Ovary (tissue), 9 donors: Measurements from ENCODE around the gene KCNE5. TPM values are rescaled to one million over a fixed set of nuclear protein-coding genes. Genes with fewer than 3 reads are reported as not detected.
"Not testable (repeated sequence)": the region's sequence is repeated elsewhere in the genome, so short reads cannot be mapped to it uniquely, and the experiment has no call there.

Source experiments
- DNase-seq, 5 donors: peaks; one replicate each; pipeline ENCODE4 v3.0.0-alpha.2; 2019 to 2020
- H3K27ac ChIP-seq, 2 donors: fragments of 200-600 bp; one replicate each; pipeline versions ENCODE4 v1.5.1 to v1.8.0; 2019 to 2022
- H3K27me3 ChIP-seq: fragments of 200-600 bp; one replicate; pipeline ENCODE4 v1.8.0; 2022
- H3K36me3 ChIP-seq: fragments of 200-600 bp; sonication (generic); one replicate; pipeline ENCODE4 v1.5.1; 2019
- H3K4me1 ChIP-seq: one replicate; pipeline ENCODE4 v1.8.1; 2013; ENCODE audit warnings: mild to moderate bottlenecking, moderate library complexity; ENCODE audit not compliant: insufficient read depth
- H3K4me3 ChIP-seq: fragments of 200-600 bp; sonication (generic); one replicate; pipeline ENCODE4 v1.5.1; 2017
- H3K9me3 ChIP-seq, 2 donors: fragments of 200-600 bp in 1 of 2; sonication (generic) in 1 of 2; one replicate each; pipeline versions ENCODE4 v1.5.1 to v1.8.1; 2013 to 2019; ENCODE audit warnings: mild to moderate bottlenecking in 1 of 2, moderate library complexity in 1 of 2
- EP300 ChIP-seq: sonication (generic); formaldehyde crosslinking; IDR thresholded peaks from one replicate; pipeline ENCODE4 v1.6.1; 2017; ENCODE audit warnings: antibody characterized with exemption
- POLR2A ChIP-seq: fragments of 450-650 bp; IDR thresholded peaks from one replicate; pipeline ENCODE4 v1.6.1; 2017; ENCODE audit warnings: antibody characterized with exemption, mild to moderate bottlenecking, moderate library complexity
- WGBS, 3 donors: extraction: QIAGEN DNeasy Blood & Tissue Kit in 1 of 3; methylation state at CpG; one replicate each; pipeline versions ENCODE4 v1.1.5 to v1.1.7; 2013 to 2017; 5-methylcytosine and 5-hydroxymethylcytosine counted together
- intact Hi-C, 4 donors: fragments of 100-400 bp; cut with DNase I; formaldehyde crosslinking; loops; one replicate each; pipeline versions ENCODE4 v1.11.0 to v1.15.1; 2022 to 2023
- polyA plus RNA-seq, 2 donors: library from polyadenylated mRNA; stranded (reverse); fragments of 200-250 nt in 1 of 2; fragments of 350-450 nt in 1 of 2; fragmentation: Illumina TruSeq in 1 of 2; extraction: RNeasy Lipid Tissue Mini Kit (QIAGEN cat#74804) in 1 of 2; gene quantifications; one replicate each; pipeline ENCODE4 v1.2.3, GENCODE V29; 2013 to 2014
- total RNA-seq, 7 donors: library from RNA; depleted of rRNA in 2 of 7; stranded (reverse); fragments of >200 nt in 2 of 7; fragmentation: NEBNext Ultra II Directional in 3 of 7; extraction: Animal tissue kit (Norgen Biotek cat#: 25700) in 3 of 7; gene quantifications; one replicate each; pipeline versions ENCODE4 v1.1.0 to v1.2.4, GENCODE V29; 2016 to 2023
- TF ChIP-seq, protein P1 (sequence below), 3 donors: fragments of 450-650 bp in 2 of 3; fragments of 200-600 bp in 1 of 3; IDR thresholded peaks; one replicate each; pipeline versions ENCODE4 v1.5.1 to v1.8.0; 2016 to 2022; ENCODE audit warnings: antibody characterized with exemption in 3 of 3, mild to moderate bottlenecking in 1 of 3
- donor health status: DM: no; HTN: no; CAD: no; lungs with moderate emphysema.
- donor health status: DM: no; HTN: no; CAD: no.
- donor health status: Bipolar disorder and iron deficiency.
- donor health status: DM: yes; HTN: yes; CAD: no.
- donor health status: DM: no; HTN: no; CAD: no.
- donor health status: DM: yes; HTN: yes; CAD: no.

The KCNE5 gene
- total and polyA plus RNA-seq, 9 donors, result 0.30 to 1.4 (median 0.63) TPM; not detected in 1

GRCh38 chrX:109654516-109655109 is 29.6 kb upstream of the KCNE5 start:
- Histone ChIP-seq H3K27ac (no peak overlapping the region), H3K4me1 (no peaks in the 10 kb centered on the region), H3K36me3 (no peaks in the 10 kb centered on the region), H3K27me3 (no peaks in the 10 kb centered on the region), H3K9me3 (no peaks in the 10 kb centered on the region), H3K4me3 (no peak overlapping the region)
- intact Hi-C loops, result no loop called here
- DNase-seq, result no peak
- TF ChIP-seq, protein P1, sequence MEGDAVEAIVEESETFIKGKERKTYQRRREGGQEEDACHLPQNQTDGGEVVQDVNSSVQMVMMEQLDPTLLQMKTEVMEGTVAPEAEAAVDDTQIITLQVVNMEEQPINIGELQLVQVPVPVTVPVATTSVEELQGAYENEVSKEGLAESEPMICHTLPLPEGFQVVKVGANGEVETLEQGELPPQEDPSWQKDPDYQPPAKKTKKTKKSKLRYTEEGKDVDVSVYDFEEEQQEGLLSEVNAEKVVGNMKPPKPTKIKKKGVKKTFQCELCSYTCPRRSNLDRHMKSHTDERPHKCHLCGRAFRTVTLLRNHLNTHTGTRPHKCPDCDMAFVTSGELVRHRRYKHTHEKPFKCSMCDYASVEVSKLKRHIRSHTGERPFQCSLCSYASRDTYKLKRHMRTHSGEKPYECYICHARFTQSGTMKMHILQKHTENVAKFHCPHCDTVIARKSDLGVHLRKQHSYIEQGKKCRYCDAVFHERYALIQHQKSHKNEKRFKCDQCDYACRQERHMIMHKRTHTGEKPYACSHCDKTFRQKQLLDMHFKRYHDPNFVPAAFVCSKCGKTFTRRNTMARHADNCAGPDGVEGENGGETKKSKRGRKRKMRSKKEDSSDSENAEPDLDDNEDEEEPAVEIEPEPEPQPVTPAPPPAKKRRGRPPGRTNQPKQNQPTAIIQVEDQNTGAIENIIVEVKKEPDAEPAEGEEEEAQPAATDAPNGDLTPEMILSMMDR (IDR thresholded peaks at IDR 0.05), result no peak
- no peak for TF ChIP-seq POLR2A
- no peak for TF ChIP-seq EP300
- WGBS, 3 donors, result 66 to 71% (median 68%) methylated on average over 5 of the region's 5 CpGs

GRCh38 chrX:109644671-109645070 is 19.7 kb upstream of the KCNE5 start:
- intact Hi-C loops, H3K27me3 ChIP-seq, H3K27ac ChIP-seq, H3K9me3 ChIP-seq, DNase-seq, H3K4me1 ChIP-seq, H3K4me3 ChIP-seq, H3K36me3 ChIP-seq: not testable (repeated sequence)
- WGBS, 3 donors, result 89 to 92% (median 92%) methylated on average over 18 to 19 of the region's 19 CpGs

DNA sequence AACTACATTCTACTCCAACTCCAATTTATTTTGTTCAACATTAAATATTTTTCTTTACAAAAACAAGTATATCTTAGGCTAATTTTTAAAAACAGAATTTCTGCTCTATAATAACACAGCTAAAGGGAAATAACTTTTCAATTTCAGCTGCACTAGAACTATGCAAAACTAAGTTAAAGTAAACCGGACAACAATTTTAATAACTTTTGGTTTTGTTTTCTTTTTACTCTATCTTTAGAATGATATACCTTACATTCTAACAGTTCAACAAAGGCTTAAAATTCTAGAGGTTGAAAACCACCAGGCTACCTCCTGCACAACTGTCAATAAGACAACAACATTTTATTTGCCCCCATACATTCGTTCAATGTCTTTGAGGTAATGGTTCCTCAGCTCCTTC is 18.7 kb upstream of the KCNE5 start:
- Histone ChIP-seq H3K4me3 (no peak overlapping the region), H3K36me3 (no peaks in the 10 kb centered on the region), H3K27ac (no peak overlapping the region), H3K27me3 (no peaks in the 10 kb centered on the region), H3K9me3 (no peaks in the 10 kb centered on the region), H3K4me1 (no peaks in the 10 kb centered on the region)
- TF ChIP-seq, protein P1 (IDR thresholded peaks at IDR 0.05), result no peak
- TF ChIP-seq POLR2A, result no peak
- no peak for TF ChIP-seq EP300
- intact Hi-C loops, result no loop called here
- no peak for DNase-seq
- 53 to 65% (median 54%) methylated on average over 2 of the region's 2 CpGs for WGBS, 3 donors

- TF ChIP-seq, protein P1 (IDR thresholded peaks at IDR 0.05), result no peak
- TF ChIP-seq POLR2A (no peak), EP300 (no peak)
- intact Hi-C loops, result no loop called here
- Histone ChIP-seq H3K27ac (no peak overlapping the region), H3K4me3 (no peak overlapping the region), H3K27me3 (no peaks in the 10 kb centered on the region), H3K9me3 (no peaks in the 10 kb centered on the region), H3K4me1 (no peaks in the 10 kb centered on the region), H3K36me3 (no peaks in the 10 kb centered on the region)
- WGBS, 3 donors, result 62 to 81% (median 76%) methylated on average over 1 of the region's 1 CpG
- no peak for DNase-seq
These were observed 13.2 kb upstream of the KCNE5 start for GRCh38 chrX:109638158-109638557.

- WGBS, 3 donors, result 76 to 83% (median 79%) methylated on average over 2 of the region's 2 CpGs
- H3K27me3 ChIP-seq, DNase-seq, H3K36me3 ChIP-seq, H3K27ac ChIP-seq, H3K4me1 ChIP-seq, intact Hi-C loops, H3K9me3 ChIP-seq, H3K4me3 ChIP-seq: not testable (repeated sequence)
These were observed 12.5 kb upstream of the KCNE5 start for GRCh38 chrX:109637477-109637876.

DNA sequence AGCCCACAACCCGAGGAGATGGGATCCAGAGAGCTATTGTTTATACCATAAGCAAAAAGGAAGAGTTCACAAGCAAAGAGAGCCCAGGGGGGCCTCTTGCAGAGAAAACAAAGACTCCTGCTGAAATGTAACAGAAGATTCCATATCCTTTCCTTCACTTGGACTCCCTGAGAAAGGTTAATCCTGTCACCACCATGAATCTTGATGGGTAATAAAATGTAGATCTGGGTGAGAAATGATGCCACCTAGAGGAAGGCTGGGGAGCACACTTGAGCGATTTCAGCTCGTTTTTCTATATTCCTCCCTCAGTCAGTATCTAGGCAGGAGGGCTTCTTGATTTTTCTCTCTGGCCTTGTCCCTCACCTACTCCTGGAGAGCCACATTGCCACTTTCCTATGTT is 10.2 kb upstream of the KCNE5 start:
- no peak for DNase-seq
- H3K27ac ChIP-seq, result no peak overlapping the region
- H3K9me3 ChIP-seq, result no peaks in the 10 kb centered on the region
- H3K36me3 ChIP-seq, result no peaks in the 10 kb centered on the region
- no peaks in the 10 kb centered on the region for H3K27me3 ChIP-seq
- 8 to 18% (median 13%) methylated on average over 3 of the region's 3 CpGs for WGBS, 3 donors
- TF ChIP-seq POLR2A, result no peak
- TF ChIP-seq, protein P1 (IDR thresholded peaks at IDR 0.05), result no peak
- TF ChIP-seq EP300, result no peak
- no peaks in the 10 kb centered on the region for H3K4me1 ChIP-seq
- no peak overlapping the region for H3K4me3 ChIP-seq
- intact Hi-C loops, result no loop called here
